ENCODE measurements around the gene ARPC5L.
"Not testable (repeated sequence)": the region's sequence is repeated elsewhere in the genome, so short reads cannot be mapped to it uniquely, and the experiment has no call there.

The ARPC5L gene

GRCh38 chr9:124843456-124844034 is 18.4 kb upstream of the ARPC5L start:
- H3K4me1 ChIP-seq (ENCODE audit: insufficient read depth, low read length, poor library complexity, severe bottlenecking) = no peaks in the 10 kb centered on the region
- no peak overlapping the region for H3K9ac ChIP-seq (ENCODE audit: low read depth, low read length, poor library complexity, severe bottlenecking)
- no peaks in the 10 kb centered on the region for H4K20me1 ChIP-seq (ENCODE audit: insufficient read depth, low read length, poor library complexity, severe bottlenecking)
- H3K36me3 ChIP-seq (ENCODE audit: insufficient read depth, low read length) = no peaks in the 10 kb centered on the region
- H3K9me2 ChIP-seq (replicated peaks; ENCODE audit: low read depth, low read length) = no peaks in the 10 kb centered on the region
- no peak overlapping the region; the same call in 1 of the 2 replicates for H2AFZ ChIP-seq (ENCODE audit: low read length)
- H3K9me3 ChIP-seq (ENCODE audit: insufficient read depth, low read depth, low read length) = no peaks in the 10 kb centered on the region
- H3K27me3 ChIP-seq (ENCODE audit: insufficient read depth, low read length, poor library complexity, severe bottlenecking) = no peaks in the 10 kb centered on the region
- no peaks in the 10 kb centered on the region for H3F3A ChIP-seq (ENCODE audit: low read depth)
- no peak overlapping the region for H3K4me3 ChIP-seq (ENCODE audit: low read length, poor library complexity, severe bottlenecking)
- H3K79me2 ChIP-seq (ENCODE audit: insufficient read depth, low read length) = no peaks in the 10 kb centered on the region
- TF ChIP-seq, protein P1, sequence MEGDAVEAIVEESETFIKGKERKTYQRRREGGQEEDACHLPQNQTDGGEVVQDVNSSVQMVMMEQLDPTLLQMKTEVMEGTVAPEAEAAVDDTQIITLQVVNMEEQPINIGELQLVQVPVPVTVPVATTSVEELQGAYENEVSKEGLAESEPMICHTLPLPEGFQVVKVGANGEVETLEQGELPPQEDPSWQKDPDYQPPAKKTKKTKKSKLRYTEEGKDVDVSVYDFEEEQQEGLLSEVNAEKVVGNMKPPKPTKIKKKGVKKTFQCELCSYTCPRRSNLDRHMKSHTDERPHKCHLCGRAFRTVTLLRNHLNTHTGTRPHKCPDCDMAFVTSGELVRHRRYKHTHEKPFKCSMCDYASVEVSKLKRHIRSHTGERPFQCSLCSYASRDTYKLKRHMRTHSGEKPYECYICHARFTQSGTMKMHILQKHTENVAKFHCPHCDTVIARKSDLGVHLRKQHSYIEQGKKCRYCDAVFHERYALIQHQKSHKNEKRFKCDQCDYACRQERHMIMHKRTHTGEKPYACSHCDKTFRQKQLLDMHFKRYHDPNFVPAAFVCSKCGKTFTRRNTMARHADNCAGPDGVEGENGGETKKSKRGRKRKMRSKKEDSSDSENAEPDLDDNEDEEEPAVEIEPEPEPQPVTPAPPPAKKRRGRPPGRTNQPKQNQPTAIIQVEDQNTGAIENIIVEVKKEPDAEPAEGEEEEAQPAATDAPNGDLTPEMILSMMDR (conservative IDR thresholded peaks at IDR 0.05; ENCODE audit: low read length) = no peak
- no peak for TF ChIP-seq EZH2phosphoT487 (IDR thresholded peaks at IDR 0.05; ENCODE audit: borderline replicate concordance)
- H3K4me2 ChIP-seq (ENCODE audit: low read depth, low read length, poor library complexity, severe bottlenecking) = no peak overlapping the region

DNA sequence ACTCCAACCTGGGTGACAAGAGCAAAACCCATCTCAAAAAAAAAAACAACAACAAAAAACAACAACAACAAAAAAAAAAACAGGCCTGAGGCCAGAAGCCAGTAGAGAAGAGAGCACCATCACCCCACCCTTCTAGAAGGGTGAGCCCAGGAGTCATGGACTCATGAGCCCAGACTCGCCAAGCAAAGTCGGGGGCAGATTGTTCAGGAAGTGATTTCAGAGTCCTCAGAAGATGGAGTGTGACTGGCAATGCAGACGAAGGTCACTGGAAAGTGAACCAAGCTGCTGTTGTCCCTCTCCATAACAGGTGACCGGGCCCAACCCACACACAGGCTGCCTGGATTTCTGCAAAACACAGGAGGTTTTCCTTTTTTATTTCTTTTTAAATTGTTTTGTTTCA is 17.6 kb upstream of the ARPC5L start:
- H3F3A ChIP-seq (ENCODE audit: low read depth) = no peaks in the 10 kb centered on the region
- H2AFZ ChIP-seq (ENCODE audit: low read length) = peak overlapping the region; percentile 64; the same call in 1 of the 2 replicates
- H3K4me2 ChIP-seq (ENCODE audit: low read depth, low read length, poor library complexity, severe bottlenecking) = no peak overlapping the region

DNA sequence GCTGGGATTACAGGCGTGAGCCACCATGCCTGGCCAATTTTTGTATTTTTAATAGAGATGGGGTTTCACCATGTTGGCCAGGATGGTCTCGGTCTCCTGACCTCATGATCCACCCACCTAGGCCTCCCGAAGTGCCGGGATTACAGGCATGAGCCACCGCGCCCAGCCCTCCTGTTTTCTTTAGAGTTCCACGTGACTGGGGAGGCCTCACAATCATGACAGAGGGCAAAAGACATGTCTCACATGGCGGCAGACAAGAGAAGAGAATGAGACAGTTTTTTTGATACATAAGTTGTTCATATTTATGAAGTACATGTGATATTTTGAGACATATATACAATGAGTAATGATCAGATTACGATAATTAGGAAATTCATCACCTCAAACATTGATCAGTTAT is 15.5 kb upstream of the ARPC5L start:
- H4K20me1 ChIP-seq (ENCODE audit: insufficient read depth, low read length, poor library complexity, severe bottlenecking); H3K27me3 ChIP-seq (ENCODE audit: insufficient read depth, low read length, poor library complexity, severe bottlenecking); H3K9me3 ChIP-seq (ENCODE audit: insufficient read depth, low read depth, low read length); H3K36me3 ChIP-seq (ENCODE audit: insufficient read depth, low read length); H2AFZ ChIP-seq (ENCODE audit: low read length); H3K79me2 ChIP-seq (ENCODE audit: insufficient read depth, low read length); H3K9ac ChIP-seq (ENCODE audit: low read depth, low read length, poor library complexity, severe bottlenecking); H3K4me3 ChIP-seq (ENCODE audit: low read length, poor library complexity, severe bottlenecking); H3K4me1 ChIP-seq (ENCODE audit: insufficient read depth, low read length, poor library complexity, severe bottlenecking); H3K4me2 ChIP-seq (ENCODE audit: low read depth, low read length, poor library complexity, severe bottlenecking); H3F3A ChIP-seq (ENCODE audit: low read depth); H3K9me2 ChIP-seq (replicated peaks; ENCODE audit: low read depth, low read length): not testable (repeated sequence)

More for the DNA sequence above, 17.6 kb upstream of the ARPC5L start:
- Histone ChIP-seq H3K4me1 (ENCODE audit: insufficient read depth, low read length, poor library complexity, severe bottlenecking) (no peaks in the 10 kb centered on the region), H3K79me2 (ENCODE audit: insufficient read depth, low read length) (no peaks in the 10 kb centered on the region), H3K9me3 (ENCODE audit: insufficient read depth, low read depth, low read length) (no peaks in the 10 kb centered on the region), H3K27me3 (ENCODE audit: insufficient read depth, low read length, poor library complexity, severe bottlenecking) (no peaks in the 10 kb centered on the region), H3K9ac (ENCODE audit: low read depth, low read length, poor library complexity, severe bottlenecking) (no peak overlapping the region), H3K9me2 (replicated peaks; ENCODE audit: low read depth, low read length) (no peaks in the 10 kb centered on the region), H4K20me1 (ENCODE audit: insufficient read depth, low read length, poor library complexity, severe bottlenecking) (no peaks in the 10 kb centered on the region), H3K36me3 (ENCODE audit: insufficient read depth, low read length) (no peaks in the 10 kb centered on the region), H3K4me3 (ENCODE audit: low read length, poor library complexity, severe bottlenecking) (no peak overlapping the region)
- TF ChIP-seq, protein P1 (conservative IDR thresholded peaks at IDR 0.05; ENCODE audit: low read length) = no peak
- no peak for TF ChIP-seq EZH2phosphoT487 (IDR thresholded peaks at IDR 0.05; ENCODE audit: borderline replicate concordance)

- Histone ChIP-seq H2AFZ (ENCODE audit: low read length) (no peak overlapping the region), H3F3A (ENCODE audit: low read depth) (no peaks in the 10 kb centered on the region), H3K9ac (ENCODE audit: low read depth, low read length, poor library complexity, severe bottlenecking) (no peak overlapping the region), H3K9me3 (ENCODE audit: insufficient read depth, low read depth, low read length) (no peaks in the 10 kb centered on the region), H3K4me1 (ENCODE audit: insufficient read depth, low read length, poor library complexity, severe bottlenecking) (no peaks in the 10 kb centered on the region), H3K9me2 (replicated peaks; ENCODE audit: low read depth, low read length) (no peaks in the 10 kb centered on the region), H3K27me3 (ENCODE audit: insufficient read depth, low read length, poor library complexity, severe bottlenecking) (no peaks in the 10 kb centered on the region), H4K20me1 (ENCODE audit: insufficient read depth, low read length, poor library complexity, severe bottlenecking) (no peaks in the 10 kb centered on the region), H3K4me2 (ENCODE audit: low read depth, low read length, poor library complexity, severe bottlenecking) (no peak overlapping the region), H3K36me3 (ENCODE audit: insufficient read depth, low read length) (no peaks in the 10 kb centered on the region), H3K79me2 (ENCODE audit: insufficient read depth, low read length) (no peaks in the 10 kb centered on the region), H3K4me3 (ENCODE audit: low read length, poor library complexity, severe bottlenecking) (no peak overlapping the region)
- TF ChIP-seq, protein P1 (conservative IDR thresholded peaks at IDR 0.05; ENCODE audit: low read length) = no peak
- TF ChIP-seq EZH2phosphoT487 (IDR thresholded peaks at IDR 0.05; ENCODE audit: borderline replicate concordance) = no peak
Observed at GRCh38 chr9:124846969-124847368, 15.0 kb upstream of the ARPC5L start.

Measured in Loucy (cell line).